PFSK-1 (cell line): Measurements from ENCODE around the gene PCDHB1.

Experiments
- POLR2AphosphoS5 ChIP-seq: IDR thresholded peaks from 2 replicates; pipeline ENCODE4 v1.6.1; 2012; ENCODE audit warnings: low read depth, mild to moderate bottlenecking, control low read depth, low read length, moderate library complexity
- REST ChIP-seq, 2 experiments: IDR thresholded peaks; 2 replicates each; pipeline versions ENCODE4 v1.6.1 to v1.8.0; 2011 to 2012; ENCODE audit warnings: low read depth in 2 of 2, low read length in 2 of 2, control low read depth in 1 of 2, inconsistent platforms in 1 of 2, mild to moderate bottlenecking in 1 of 2, moderate library complexity in 1 of 2; ENCODE audit not compliant: insufficient read depth in 1 of 2
- TAF1 ChIP-seq: IDR thresholded peaks from 2 replicates; pipeline ENCODE4 v1.6.1; 2012; ENCODE audit warnings: low read length, control low read depth, borderline replicate concordance; ENCODE audit not compliant: insufficient read depth

- no peak for TF ChIP-seq POLR2AphosphoS5
- TF ChIP-seq REST (IDR thresholded peaks at IDR 0.05; ENCODE audit: insufficient read depth in 1 of 2, low read depth in 2 of 2, low read length in 2 of 2): no peak
- TF ChIP-seq TAF1: no peak
Observed at GRCh38 chr5:141105350-141105749, 54.2 kb downstream of the PCDHB1 start.
